ENCODE data around the gene SEC22A.

Gene SEC22A

GRCh38 chr3:123244128-123244527, 42.4 kb downstream of the SEC22A start:
- H3K4me3 ChIP-seq (ENCODE audit: low read length), result no peak overlapping the region
- no peaks in the 10 kb centered on the region for H3K4me1 ChIP-seq (ENCODE audit: control insufficient read depth, insufficient read depth, low read length)
- H3K9ac ChIP-seq (ENCODE audit: low read length), result no peak overlapping the region
- no peaks in the 10 kb centered on the region for H3K9me3 ChIP-seq (ENCODE audit: control insufficient read depth, low read length)
- no peaks in the 10 kb centered on the region for H3K36me3 ChIP-seq (ENCODE audit: control insufficient read depth, insufficient read depth, low read length)
- no peaks in the 10 kb centered on the region for H3K27me3 ChIP-seq (ENCODE audit: control insufficient read depth, insufficient read depth, low read length)

DNA sequence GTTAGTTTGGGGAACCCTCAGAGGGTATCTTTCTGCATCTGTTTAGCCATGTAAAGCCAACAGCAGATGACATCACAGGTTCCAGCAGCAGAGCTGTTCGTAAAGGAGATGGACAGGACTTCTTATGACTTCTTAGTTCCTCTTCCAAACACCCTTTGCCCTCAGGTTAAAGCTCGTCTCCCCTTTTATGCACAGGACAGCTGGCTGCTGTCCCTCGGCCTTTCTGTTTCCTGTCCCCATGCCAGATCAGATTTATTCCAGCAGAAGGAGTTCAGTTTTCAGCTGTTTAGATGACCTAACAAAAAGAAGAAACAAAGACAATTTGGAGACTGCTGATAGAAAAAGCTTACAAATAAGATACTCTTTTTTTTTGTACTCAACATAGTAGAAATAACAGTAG, 45.1 kb downstream of the SEC22A start:
- Histone ChIP-seq H3K9me3 (ENCODE audit: control insufficient read depth, low read length) (no peaks in the 10 kb centered on the region), H3K36me3 (ENCODE audit: control insufficient read depth, insufficient read depth, low read length) (no peaks in the 10 kb centered on the region), H3K27me3 (ENCODE audit: control insufficient read depth, insufficient read depth, low read length) (no peaks in the 10 kb centered on the region), H3K4me1 (ENCODE audit: control insufficient read depth, insufficient read depth, low read length) (no peaks in the 10 kb centered on the region), H3K9ac (ENCODE audit: low read length) (no peak overlapping the region), H3K4me3 (ENCODE audit: low read length) (no peak overlapping the region)

GRCh38 chr3:123256256-123256655, 54.5 kb downstream of the SEC22A start:
- H3K36me3 ChIP-seq (ENCODE audit: control insufficient read depth, insufficient read depth, low read length), result no peaks in the 10 kb centered on the region
- H3K9ac ChIP-seq (ENCODE audit: low read length), result no peak overlapping the region
- no peaks in the 10 kb centered on the region for H3K27me3 ChIP-seq (ENCODE audit: control insufficient read depth, insufficient read depth, low read length)
- no peaks in the 10 kb centered on the region for H3K9me3 ChIP-seq (ENCODE audit: control insufficient read depth, low read length)
- H3K4me3 ChIP-seq (ENCODE audit: low read length), result no peak overlapping the region
- H3K4me1 ChIP-seq (ENCODE audit: control insufficient read depth, insufficient read depth, low read length), result no peaks in the 10 kb centered on the region

GRCh38 chr3:123258359-123258758, 56.6 kb downstream of the SEC22A start:
- H3K4me1 ChIP-seq (ENCODE audit: control insufficient read depth, insufficient read depth, low read length), result no peaks in the 10 kb centered on the region
- no peaks in the 10 kb centered on the region for H3K36me3 ChIP-seq (ENCODE audit: control insufficient read depth, insufficient read depth, low read length)
- no peaks in the 10 kb centered on the region for H3K9me3 ChIP-seq (ENCODE audit: control insufficient read depth, low read length)
- no peaks in the 10 kb centered on the region for H3K27me3 ChIP-seq (ENCODE audit: control insufficient read depth, insufficient read depth, low read length)
- no peak overlapping the region for H3K4me3 ChIP-seq (ENCODE audit: low read length)
- H3K9ac ChIP-seq (ENCODE audit: low read length), result no peak overlapping the region

GRCh38 chr3:123258811-123259420, 57.2 kb downstream of the SEC22A start:
- Histone ChIP-seq H3K9ac (ENCODE audit: low read length) (no peak overlapping the region), H3K4me1 (ENCODE audit: control insufficient read depth, insufficient read depth, low read length) (no peaks in the 10 kb centered on the region), H3K36me3 (ENCODE audit: control insufficient read depth, insufficient read depth, low read length) (no peaks in the 10 kb centered on the region), H3K4me3 (ENCODE audit: low read length) (no peak overlapping the region), H3K9me3 (ENCODE audit: control insufficient read depth, low read length) (no peaks in the 10 kb centered on the region), H3K27me3 (ENCODE audit: control insufficient read depth, insufficient read depth, low read length) (no peaks in the 10 kb centered on the region)

GRCh38 chr3:123261666-123262065, 59.9 kb downstream of the SEC22A start:
- Histone ChIP-seq H3K4me1 (ENCODE audit: control insufficient read depth, insufficient read depth, low read length) (no peaks in the 10 kb centered on the region), H3K9me3 (ENCODE audit: control insufficient read depth, low read length) (no peaks in the 10 kb centered on the region), H3K4me3 (ENCODE audit: low read length) (no peak overlapping the region), H3K27me3 (ENCODE audit: control insufficient read depth, insufficient read depth, low read length) (no peaks in the 10 kb centered on the region), H3K36me3 (ENCODE audit: control insufficient read depth, insufficient read depth, low read length) (no peaks in the 10 kb centered on the region), H3K9ac (ENCODE audit: low read length) (no peak overlapping the region)

DNA sequence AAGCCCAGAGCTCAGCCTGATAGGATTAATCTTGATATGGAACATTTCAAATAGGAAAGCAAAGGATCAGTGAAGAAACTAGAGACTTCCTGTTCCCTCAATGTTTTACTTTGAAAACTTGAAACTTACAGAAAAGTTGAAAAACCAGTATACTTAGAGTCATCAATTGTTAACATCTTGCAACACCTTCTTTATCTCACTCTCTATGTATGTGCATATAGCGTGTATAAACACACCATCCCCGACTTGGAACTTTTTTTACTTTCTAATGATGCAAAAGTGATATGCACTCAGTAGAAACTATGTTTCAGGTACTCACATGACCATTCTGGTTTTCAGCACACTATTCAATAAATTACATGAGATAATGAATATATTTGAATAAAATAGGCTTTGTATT, 60.5 kb downstream of the SEC22A start:
- no peak overlapping the region for H3K9ac ChIP-seq (ENCODE audit: low read length)
- H3K4me1 ChIP-seq (ENCODE audit: control insufficient read depth, insufficient read depth, low read length), result no peaks in the 10 kb centered on the region
- no peaks in the 10 kb centered on the region for H3K36me3 ChIP-seq (ENCODE audit: control insufficient read depth, insufficient read depth, low read length)
- no peaks in the 10 kb centered on the region for H3K27me3 ChIP-seq (ENCODE audit: control insufficient read depth, insufficient read depth, low read length)
- H3K9me3 ChIP-seq (ENCODE audit: control insufficient read depth, low read length), result no peaks in the 10 kb centered on the region
- no peak overlapping the region for H3K4me3 ChIP-seq (ENCODE audit: low read length)

DNA sequence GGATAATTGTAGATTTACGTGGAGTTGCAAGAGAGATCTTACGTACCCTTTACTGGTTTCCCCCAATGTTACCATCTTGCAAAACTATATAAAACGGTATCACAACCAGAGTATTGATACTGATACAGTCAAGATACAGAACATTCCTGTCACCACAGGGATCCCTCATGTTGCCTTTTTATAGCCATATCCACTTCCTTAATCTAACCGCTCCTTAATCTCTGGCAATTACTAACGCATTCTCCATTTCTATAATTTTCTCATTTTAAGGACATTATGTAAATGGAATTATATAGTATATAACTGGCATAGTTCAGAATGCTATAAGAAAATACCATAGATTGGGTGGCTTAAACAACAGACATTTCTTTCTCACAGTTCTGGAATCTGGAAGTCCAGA, 61.1 kb downstream of the SEC22A start:
- Histone ChIP-seq H3K9me3 (ENCODE audit: control insufficient read depth, low read length) (no peaks in the 10 kb centered on the region), H3K9ac (ENCODE audit: low read length) (no peak overlapping the region), H3K4me3 (ENCODE audit: low read length) (no peak overlapping the region), H3K4me1 (ENCODE audit: control insufficient read depth, insufficient read depth, low read length) (no peaks in the 10 kb centered on the region), H3K36me3 (ENCODE audit: control insufficient read depth, insufficient read depth, low read length) (no peaks in the 10 kb centered on the region), H3K27me3 (ENCODE audit: control insufficient read depth, insufficient read depth, low read length) (no peaks in the 10 kb centered on the region)

GRCh38 chr3:123263941-123264340, 62.2 kb downstream of the SEC22A start:
- Histone ChIP-seq H3K36me3 (ENCODE audit: control insufficient read depth, insufficient read depth, low read length) (no peaks in the 10 kb centered on the region), H3K4me3 (ENCODE audit: low read length) (no peak overlapping the region), H3K9ac (ENCODE audit: low read length) (no peak overlapping the region), H3K27me3 (ENCODE audit: control insufficient read depth, insufficient read depth, low read length) (no peaks in the 10 kb centered on the region), H3K4me1 (ENCODE audit: control insufficient read depth, insufficient read depth, low read length) (no peaks in the 10 kb centered on the region), H3K9me3 (ENCODE audit: control insufficient read depth, low read length) (no peaks in the 10 kb centered on the region)

- no peaks in the 10 kb centered on the region for H3K4me1 ChIP-seq (ENCODE audit: control insufficient read depth, insufficient read depth, low read length)
- no peak overlapping the region for H3K4me3 ChIP-seq (ENCODE audit: low read length)
- H3K9me3 ChIP-seq (ENCODE audit: control insufficient read depth, low read length), result no peaks in the 10 kb centered on the region
- H3K9ac ChIP-seq (ENCODE audit: low read length), result no peak overlapping the region
- no peaks in the 10 kb centered on the region for H3K27me3 ChIP-seq (ENCODE audit: control insufficient read depth, insufficient read depth, low read length)
- no peaks in the 10 kb centered on the region for H3K36me3 ChIP-seq (ENCODE audit: control insufficient read depth, insufficient read depth, low read length)
Measured at GRCh38 chr3:123267821-123268220, 66.1 kb downstream of the SEC22A start.

- no peaks in the 10 kb centered on the region for H3K36me3 ChIP-seq (ENCODE audit: control insufficient read depth, insufficient read depth, low read length)
- H3K4me1 ChIP-seq (ENCODE audit: control insufficient read depth, insufficient read depth, low read length), result no peaks in the 10 kb centered on the region
- no peak overlapping the region for H3K9ac ChIP-seq (ENCODE audit: low read length)
- no peaks in the 10 kb centered on the region for H3K27me3 ChIP-seq (ENCODE audit: control insufficient read depth, insufficient read depth, low read length)
- H3K9me3 ChIP-seq (ENCODE audit: control insufficient read depth, low read length), result no peaks in the 10 kb centered on the region
- H3K4me3 ChIP-seq (ENCODE audit: low read length), result no peak overlapping the region
Measured at GRCh38 chr3:123270818-123271217, 69.1 kb downstream of the SEC22A start.

DNA sequence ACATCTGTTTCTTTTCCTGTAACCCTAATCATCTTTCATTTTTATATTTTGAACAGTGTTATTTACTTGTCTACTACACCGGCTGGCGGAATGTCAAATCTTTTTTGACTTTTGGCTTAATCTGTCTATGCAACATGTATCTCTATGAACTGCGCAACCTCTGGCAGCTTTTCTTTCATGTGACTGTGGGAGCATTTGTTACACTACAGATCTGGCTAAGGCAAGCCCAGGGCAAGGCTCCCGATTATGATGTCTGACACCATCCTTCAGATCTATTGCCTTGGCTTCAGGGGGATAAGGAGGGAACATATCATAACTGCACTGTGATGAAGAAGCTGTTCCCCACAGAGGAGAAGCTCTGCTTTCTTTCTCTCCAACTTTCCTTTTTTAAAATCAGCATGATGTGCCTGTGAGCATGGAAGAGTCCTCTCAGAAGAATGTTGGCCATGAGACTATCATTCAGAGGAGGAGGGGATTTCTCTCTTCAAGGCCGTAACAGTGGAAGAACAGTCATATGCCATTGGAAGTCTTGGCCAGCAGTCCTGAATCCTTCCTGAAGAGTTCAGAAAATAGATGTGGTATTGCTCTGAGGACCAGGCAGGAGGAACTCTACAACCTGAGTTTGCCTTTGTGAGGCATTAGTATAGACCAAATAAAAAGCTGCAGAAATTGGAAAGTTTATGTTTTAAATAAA, 69.9 kb downstream of the SEC22A start:
- Histone ChIP-seq H3K9ac (ENCODE audit: low read length) (no peak overlapping the region), H3K4me3 (ENCODE audit: low read length) (no peak overlapping the region), H3K4me1 (ENCODE audit: control insufficient read depth, insufficient read depth, low read length) (no peaks in the 10 kb centered on the region), H3K27me3 (ENCODE audit: control insufficient read depth, insufficient read depth, low read length) (no peaks in the 10 kb centered on the region), H3K36me3 (ENCODE audit: control insufficient read depth, insufficient read depth, low read length) (no peaks in the 10 kb centered on the region), H3K9me3 (ENCODE audit: control insufficient read depth, low read length) (no peaks in the 10 kb centered on the region)

Measured in mucosa of stomach (tissue), 1 donor.